IMR-90 (cell line): ENCODE results near the gene CIZ1.

Experiments used
- BHLHE40 ChIP-seq: fragments of 150-350 bp; IDR thresholded peaks from 2 replicates; pipeline ENCODE4 v1.6.1; 2016; ENCODE audit warnings: mild to moderate bottlenecking, low read depth, low read length
- TF ChIP-seq, protein P1 (sequence below): conservative IDR thresholded peaks from 2 replicates; pipeline ENCODE4 v1.5.1; 2012; ENCODE audit warnings: mild to moderate bottlenecking, low read depth, low read length, improper control_type of control experiment

DNA sequence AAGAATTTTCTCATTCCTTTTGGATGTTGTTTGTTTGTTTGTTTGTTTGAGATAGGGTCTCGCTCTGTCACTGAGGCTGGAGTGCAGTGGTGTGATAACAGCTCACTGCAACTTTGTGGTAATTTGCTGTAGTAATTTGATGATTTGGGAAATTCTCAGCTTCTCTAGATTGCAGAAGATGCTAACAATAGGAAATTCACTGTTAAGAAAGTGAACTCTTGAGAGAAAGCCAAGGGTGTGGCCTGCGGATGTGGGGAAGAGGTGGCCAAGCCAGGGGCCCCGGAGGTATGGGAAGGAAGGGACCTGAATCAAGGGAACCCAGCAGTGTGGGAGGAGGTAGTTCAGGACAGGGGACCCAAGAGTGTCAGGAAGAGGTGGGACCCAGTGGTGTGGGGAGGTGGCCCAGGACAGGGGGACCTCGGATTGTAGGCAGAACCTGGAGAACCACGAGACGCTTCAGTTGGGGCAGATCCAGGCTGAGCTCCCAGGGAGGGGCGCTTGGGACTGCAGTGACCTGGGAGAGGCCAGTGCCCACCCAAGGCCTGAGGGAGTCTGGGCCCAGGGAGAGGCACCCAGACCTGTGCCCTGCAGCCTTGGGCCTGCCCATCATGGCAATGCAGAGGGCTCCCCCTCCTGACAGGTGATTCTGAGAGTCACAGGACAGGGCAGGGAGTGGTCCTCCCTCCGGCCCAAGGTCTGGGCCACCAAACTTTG lies 47.7 kb downstream of the CIZ1 start:
- TF ChIP-seq, protein P1, sequence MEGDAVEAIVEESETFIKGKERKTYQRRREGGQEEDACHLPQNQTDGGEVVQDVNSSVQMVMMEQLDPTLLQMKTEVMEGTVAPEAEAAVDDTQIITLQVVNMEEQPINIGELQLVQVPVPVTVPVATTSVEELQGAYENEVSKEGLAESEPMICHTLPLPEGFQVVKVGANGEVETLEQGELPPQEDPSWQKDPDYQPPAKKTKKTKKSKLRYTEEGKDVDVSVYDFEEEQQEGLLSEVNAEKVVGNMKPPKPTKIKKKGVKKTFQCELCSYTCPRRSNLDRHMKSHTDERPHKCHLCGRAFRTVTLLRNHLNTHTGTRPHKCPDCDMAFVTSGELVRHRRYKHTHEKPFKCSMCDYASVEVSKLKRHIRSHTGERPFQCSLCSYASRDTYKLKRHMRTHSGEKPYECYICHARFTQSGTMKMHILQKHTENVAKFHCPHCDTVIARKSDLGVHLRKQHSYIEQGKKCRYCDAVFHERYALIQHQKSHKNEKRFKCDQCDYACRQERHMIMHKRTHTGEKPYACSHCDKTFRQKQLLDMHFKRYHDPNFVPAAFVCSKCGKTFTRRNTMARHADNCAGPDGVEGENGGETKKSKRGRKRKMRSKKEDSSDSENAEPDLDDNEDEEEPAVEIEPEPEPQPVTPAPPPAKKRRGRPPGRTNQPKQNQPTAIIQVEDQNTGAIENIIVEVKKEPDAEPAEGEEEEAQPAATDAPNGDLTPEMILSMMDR: no peak
- no peak for TF ChIP-seq BHLHE40
